ENCODE measurements around the gene ACYP2.

The ACYP2 gene

DNA sequence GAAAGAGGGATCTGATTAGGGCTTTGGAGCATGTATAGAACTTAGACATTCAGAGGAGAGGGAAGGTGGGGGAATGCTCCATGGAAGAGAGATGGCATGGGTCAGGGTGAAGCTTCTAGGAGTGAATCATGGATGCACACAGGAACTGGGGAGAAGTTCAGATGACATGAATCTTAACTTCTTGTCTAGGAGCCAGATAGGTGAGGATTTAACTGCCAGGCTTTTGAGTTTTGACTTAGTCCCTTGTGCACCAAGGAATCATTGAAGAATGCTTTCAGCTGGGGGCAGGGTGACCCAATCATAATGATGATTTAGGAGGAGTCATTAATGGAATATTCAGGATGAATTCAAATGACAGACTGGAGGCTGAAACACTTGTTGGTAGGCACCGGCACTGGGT, 48.7 kb downstream of the ACYP2 start:
- DNase-seq = no peak

DNA sequence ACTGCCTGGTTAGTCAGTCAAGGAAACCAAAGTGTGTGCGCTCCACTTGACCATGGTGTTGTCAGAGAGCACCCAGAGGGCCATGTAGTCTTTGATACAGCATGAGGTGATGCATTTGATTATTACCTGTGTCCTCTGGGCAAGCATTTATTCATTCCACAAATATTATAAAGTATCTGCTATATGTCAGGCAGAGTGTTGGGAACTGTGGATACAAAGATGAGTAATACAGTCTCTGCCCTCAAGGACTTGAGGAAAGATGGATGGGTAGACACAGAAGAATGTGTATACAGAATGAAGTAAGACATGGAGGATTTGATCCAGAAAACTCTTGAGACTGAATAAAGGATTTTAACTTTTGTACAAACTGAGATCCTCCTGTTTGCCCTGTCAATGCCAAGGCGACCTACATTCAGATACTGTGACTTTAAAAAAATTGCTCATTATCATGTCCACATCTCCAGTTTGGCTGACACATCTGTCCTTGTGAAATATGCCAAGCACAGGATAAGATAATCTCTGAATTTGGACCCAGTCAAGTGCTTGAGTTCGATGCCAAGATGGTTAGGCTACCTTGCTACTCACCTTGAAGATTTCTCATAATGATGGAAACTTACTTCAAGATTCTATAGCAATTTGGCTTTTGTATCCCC, 50.8 kb downstream of the ACYP2 start:
- no peak for DNase-seq

DNA sequence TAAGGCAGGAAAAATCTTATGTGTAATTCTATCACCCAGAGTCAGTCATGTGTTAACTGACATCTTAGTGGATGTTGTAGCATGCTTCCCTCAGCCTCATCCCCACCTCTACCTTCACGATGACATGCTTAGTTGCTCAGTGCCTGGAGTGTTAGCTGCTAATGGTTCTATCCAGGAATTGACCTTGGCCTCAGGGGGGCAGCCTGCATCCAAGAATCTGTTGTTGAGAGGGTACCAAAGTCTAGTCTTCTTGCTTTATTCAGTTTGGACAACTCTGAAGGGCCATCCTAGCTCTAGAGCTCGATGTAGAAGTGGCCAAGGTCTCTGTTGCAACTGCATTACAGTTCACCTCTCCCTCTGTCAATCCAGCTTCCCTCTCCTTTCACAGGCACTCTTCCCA, 61.2 kb downstream of the ACYP2 start:
- no peak for DNase-seq

DNA sequence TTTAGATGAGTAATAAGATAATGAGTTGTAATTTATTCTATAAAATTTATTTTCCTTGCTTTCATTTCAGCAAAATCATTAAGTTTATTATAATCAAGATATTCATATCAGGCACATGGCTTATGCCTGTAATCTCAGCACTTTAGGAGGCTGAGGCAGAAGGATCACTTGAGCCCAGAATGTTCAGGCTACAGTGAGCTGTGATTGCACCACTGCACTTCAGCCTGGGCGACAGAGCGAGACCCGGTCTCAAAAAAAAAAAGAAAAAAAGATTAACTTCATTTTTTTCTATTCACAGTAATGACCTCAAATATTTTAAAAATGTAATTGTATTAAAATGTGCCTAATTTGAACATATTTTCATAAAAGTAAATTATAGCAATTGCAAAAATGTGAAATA, 67.9 kb downstream of the ACYP2 start:
- DNase-seq = no peak

DNA sequence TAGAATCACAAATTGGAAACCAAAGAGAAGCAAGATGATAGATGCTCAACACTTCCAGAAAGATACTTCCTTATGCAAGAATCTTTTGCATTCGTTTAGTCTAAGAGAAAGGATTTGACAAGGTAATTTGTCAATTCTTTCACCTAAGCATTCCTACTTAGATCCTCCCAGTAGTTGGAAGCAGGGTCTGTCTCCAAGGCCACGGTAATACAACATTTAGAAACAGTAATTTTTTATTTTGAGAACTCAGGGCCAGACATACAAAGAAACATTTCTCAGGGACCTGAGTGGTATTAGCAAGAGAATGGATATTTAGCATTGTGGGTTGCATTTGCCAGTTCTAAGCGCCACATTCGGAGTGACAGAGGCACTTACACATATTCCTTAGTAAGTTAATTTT, 68.6 kb downstream of the ACYP2 start:
- DNase-seq = no peak

DNA sequence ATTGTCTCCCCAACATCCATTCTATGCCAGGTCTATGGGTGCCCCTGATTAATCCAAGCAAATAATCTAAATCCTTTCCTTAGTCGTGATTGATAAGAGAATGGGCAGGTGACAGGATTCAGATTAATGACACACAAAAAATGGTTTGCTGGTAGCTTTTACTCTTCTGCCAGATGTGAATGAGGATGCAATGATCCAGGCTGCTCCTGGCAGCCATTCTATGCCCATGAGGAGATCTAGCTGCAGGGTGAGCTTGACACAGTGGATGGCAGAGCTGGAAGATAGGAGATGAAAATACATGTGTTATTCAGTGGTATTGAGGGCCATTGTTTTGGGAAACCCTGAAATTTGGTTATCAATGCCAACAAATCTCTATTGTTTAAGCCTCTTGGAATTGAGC, 69.7 kb downstream of the ACYP2 start:
- DNase-seq = no peak

DNA sequence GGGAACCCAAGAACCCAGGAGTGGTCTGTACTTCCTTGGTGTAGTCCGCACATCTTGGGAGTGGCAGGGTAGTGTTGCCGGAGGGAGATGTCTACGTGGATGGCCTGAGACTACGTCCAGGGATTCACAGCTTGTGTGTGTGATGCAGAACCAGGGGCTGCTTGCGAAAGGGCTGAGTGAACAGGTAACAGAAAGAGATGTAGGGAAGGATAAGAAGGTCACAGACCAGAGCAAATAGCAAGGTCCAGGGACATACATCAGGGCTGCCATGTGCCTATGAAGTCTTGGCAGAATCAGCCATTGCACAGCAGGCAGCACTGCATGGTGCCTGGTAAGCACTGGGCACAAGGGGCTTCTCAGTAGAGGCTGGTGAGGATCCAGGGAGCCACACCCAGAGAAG, 71.9 kb downstream of the ACYP2 start:
- no peak for DNase-seq

DNA sequence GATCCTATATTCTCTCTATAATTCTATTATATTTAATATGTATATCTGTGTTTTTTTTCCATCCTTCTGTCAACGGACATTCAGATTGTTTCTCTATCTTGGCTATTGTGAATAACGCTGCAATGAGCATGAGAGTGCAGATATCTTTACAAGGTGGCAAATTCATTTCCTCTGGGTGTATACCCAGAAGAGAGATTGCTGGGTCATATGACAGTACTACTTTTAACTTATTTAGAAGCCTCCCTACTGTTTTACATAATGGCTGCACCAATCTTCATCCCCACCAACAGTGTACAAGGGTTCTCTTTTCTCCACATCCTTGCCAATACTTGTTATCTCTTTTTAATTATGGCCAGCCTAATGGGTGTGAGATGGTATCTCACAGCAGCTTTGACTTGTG, 74.1 kb downstream of the ACYP2 start:
- DNase-seq = no peak

DNA sequence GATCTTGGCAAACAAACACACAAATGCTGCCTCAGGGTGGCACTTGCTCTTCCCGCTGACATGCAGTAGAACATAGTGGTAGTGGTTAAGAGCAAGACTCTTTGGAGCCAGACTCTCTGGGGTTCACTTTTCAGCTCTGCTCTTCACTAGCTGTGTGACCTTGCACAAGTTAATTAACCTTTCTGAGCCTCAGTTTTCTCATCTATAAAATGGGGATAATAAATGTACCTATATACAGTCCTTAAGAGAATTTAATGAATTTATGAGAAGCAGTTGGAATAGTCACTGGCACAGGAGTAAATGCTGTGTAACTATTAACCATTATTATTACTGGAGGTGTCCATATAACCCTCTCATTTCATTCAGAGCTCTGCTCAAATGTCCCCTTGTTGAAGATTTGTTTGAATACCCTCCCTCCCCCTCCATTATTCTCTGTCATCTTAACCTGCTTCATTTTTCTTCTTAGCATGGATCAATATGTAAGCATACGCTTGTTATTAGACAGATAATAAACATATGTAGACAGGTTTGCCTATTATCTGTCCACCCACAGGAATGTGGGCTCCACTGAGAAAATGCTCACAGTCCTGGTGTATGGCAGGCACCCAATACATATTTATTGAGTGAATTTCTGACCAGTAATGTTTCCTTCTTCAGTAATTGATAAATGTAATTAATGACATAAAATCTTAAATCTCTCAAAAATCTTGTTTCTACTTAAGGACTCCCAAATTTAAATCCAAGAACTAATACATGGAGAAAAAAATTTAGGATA, 76.1 kb downstream of the ACYP2 start:
- no peak for DNase-seq

DNA sequence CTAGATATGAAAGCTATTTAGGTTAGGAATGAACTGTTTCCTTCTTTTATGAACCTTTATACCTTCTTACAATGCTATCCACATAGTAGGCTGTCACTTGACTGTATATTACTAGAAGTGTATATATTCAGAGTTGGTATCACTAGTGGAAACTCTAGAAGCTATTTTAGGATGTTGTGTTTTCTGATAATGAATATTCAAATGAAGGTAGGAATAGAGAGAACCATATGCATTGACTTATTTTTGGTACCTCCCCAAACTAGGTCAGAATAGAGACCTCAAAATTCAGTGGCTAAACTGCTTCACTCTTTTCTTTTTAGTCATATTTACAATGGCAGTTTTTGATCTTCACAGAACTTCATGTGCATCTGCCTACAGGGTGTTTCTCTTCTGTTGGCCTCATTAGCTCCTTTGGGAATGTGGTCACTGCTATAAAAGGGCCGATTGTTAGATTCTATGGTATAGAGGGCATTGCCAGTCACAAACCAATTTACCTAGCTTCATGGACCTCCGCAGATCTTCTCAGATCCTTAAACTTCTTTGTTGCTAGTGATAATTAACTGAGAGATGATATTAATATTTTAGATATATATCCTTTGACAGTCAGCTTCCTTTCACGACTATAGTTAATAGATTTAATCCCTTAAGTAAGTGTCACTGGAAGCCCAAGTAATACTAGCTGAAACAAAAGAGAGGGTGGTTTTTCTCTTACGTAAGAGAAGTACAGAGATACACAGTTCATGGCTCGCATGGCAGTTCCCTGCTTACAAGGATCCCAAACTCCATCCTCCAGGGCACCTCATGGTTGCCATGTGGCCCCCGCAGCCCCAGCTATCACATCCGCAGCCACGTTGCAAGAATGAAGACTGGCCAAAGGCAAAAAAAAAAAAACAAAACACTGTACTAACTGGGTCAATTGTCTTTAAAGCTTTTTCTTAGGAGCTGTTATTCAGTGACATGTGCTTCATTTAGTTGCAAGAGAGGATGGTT, 79.6 kb downstream of the ACYP2 start:
- no peak for DNase-seq

DNA sequence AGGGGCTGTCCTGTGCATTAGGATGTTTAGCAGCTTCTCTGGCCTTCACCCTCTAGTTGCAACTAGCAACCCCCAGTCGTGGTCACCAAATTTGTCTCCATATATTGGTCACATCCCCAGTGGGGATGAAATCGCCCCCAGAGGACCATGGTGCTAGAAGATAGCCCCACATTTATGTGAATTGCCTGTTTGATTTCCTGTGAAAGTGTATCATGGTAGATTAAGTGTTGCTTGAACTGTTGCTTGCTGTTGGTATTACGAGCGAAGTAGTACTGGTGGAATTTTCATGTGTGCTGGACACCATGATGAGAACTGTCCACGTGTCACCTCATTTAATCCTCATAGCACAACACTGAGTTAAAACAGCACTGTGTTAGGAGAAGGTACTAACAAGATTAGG, 81.2 kb downstream of the ACYP2 start:
- DNase-seq = no peak

DNA sequence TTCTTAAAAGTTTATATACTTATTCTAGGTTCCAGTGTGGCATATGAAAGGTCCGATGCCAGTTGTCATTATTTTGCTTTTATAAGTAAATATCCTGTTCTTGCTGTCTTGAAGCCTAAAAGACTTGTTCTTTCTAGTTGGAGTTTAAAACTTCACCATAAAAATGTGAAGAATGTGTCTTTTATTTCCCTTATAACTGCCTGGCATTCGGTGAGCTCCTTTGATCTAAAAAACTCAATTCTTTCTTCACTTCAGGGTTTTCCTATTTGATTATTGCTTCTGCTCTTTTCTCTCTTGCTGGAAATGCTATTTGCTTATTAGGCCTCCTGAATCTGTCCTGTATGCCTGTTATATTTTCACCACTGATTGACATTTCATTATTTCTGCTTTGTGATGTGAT, 89.1 kb downstream of the ACYP2 start:
- no peak for DNase-seq

DNA sequence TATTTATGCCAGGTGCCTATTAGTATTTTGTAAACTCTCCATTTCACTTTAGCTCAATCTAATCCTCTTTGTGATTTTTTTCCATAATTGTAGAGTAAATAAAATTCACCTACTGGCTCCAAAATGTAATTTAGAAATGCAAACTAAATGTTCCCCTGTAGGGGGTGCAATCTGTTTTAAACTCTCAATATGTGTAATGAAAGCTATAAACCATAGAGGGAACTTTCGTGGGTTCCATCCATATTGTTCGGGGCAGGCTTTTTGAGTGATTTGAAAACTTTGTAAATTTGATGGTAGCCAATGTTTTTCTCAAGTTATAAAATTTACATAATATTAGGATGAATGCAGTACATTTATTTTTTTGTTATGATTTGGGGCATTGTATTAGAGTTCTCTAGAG, 91.2 kb downstream of the ACYP2 start:
- DNase-seq = no peak

DNA sequence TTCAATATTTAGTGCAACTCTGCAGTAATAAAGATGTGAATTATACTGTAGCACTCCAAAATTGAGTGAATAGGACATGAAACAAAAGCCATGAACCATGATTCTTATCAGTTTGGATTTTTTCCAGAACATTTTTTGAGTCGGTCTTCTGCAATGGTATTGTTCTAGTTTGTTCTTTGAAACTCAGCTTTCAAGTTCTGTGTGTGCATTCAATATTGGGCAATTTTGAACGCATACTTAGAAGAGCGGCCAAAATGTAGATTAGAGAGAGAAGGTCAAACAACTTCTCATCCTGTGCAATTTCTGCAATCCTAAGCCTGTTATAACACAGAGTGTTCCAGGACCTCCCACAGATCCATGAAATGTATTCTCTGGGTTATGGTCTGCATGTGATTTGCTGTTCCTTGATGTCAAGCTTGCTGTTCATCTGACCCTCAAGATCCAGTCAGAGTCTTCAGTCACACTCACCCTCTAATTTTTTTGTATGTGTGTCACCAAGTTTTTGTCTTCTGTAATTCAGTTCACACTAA, 92.3 kb downstream of the ACYP2 start:
- no peak for DNase-seq

DNA sequence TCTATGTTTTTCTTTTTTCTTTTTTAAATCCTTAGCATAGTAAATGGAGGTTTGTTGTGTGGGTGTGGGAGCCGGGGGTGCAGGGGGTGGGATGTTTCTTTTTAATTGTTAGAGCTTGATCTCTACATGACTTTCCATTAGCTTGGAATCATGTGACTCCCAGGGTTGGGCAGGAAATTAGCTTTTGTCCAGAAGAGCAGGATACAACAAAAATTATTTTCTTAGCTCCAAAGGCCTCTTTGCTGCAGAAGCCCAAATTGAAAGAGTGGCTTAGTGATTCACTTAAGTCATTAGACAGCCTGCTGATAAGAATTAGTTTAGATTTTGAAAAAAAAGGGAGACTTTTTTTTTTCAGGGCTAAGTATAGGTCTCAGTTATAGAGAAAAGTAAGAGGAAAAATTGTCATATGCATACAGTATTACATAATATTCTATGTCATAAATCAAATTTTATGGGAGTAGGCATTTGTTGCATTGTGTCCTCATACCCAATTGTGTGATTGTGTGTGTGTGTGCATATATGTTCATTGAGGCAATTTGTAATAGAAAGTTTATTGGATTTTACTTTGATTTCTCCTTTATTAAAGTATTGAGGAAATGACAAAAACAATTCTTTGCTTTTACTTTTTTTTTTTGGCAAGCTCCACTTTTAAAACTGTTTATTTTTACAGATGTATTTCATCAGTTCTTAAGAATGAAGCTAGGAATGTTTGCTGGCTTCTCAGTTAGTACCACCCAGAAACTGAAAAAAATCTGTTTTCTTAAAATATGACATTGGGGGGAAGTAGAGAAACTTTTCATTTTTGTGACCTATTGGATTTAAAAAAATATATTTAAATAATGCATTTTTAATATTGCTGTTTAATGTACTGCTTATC, 93.2 kb downstream of the ACYP2 start:
- no peak for DNase-seq

DNA sequence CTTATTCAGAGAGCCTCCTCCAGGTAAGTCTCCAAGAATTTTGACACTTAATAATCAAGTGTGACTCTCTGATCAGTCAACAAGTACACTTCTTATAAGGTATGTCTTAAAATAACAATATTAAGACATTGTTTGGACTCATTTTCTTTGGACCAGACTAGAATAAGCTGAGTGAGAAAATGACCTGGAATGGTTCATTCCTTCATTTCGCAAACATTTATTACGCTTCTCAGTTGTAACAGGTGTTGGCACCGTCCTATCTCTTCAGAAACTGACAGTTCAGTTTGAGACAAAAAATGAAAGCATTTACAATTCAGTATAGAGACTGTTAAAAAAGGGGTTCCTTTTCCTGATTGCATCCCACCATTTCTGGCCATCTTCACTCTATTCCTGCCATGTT, 94.0 kb downstream of the ACYP2 start:
- no peak for DNase-seq

DNA sequence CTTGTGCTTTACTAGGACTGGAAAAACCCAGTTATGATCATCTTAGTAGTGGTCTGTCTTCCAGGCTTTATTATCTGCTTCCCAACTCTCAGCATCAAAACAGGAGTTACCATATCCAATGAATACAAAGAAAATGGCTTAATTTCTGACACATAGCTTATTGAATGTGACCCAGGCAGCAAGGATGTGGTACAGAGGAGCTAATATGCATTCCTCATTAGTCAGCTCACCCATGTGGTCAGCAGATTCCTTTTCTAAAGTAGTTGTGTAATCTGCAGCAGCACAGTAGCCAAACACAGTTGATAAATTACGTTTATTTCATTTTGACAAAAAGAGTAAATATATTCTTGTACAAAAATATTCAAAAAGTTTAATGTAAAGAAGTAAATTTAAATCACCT, 97.0 kb downstream of the ACYP2 start:
- DNase-seq = no peak

DNA sequence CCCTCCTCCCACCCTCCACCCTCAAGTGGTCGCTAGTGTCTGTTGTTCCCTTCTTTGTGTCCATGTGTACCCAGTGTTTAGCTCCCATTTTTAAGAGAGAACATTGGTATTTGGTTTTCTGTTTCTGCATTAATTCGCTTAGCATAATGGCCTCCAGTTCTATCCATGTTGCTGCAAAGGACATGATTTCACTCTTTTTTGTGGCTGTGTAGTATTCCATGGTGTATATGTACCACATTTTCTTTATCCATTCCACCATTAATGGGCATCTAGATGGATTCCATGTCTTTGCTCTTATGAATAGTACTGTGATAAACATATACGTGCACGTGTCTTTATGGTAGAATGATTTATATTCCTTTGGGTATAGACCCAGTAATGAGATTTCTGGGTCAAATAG, 97.7 kb downstream of the ACYP2 start:
- no peak for DNase-seq

DNA sequence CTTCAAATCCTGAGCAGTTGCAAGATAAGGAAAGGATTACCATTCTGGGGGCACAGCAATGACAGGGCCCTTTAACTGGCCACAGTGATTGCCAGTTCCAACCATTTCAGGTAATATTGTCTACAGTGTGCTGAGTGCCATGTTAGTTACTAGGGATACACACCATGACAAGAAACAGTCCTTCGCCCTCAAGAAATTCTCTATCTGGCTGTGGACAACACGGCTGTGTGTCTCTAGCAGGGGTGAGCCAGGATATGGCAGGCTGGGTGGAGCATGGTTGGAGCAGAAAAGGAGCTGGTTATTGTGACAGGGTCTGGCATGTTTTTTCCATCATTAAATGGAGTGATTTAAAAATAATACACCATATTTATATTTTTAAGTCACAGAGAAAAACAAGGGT, 109.6 kb downstream of the ACYP2 start:
- no peak for DNase-seq

DNA sequence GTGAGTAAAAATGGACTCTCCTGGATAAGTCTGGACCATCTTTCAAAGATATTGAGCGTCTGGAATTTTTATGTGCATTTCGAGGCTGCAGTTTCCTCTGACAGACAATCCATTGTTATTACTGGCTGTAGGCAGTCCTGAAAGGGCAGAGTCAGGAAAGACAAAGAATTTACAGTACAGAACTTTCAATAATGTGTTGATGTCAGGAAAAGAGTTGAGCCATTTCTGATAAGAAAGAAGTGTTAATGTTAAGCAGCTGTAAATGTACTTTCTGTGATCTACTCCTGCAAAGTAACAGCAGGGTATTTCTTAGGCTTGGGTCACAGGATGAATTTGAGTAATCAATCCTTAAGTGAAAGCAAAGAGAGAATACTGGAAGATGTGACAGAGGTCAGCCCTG, 110.8 kb downstream of the ACYP2 start:
- no peak for DNase-seq

DNA sequence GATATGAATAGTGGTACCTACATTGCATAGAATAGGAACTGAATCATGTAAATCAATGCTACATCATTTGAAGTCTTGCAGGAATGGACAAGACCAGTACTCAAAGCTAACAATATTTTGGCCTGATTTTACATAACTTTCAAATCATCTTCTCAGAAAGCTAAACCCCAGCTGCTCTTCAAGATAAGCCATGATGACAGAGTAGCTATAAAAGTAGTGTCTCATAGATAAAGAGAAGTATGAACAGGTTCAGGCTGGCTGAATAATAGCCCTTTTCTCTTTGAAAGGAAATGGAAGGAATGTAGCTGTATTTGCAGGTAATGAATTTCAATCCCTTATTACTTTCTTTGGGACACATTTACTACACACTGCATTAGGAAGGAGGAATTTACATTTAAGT, 112.4 kb downstream of the ACYP2 start:
- no peak for DNase-seq

DNA sequence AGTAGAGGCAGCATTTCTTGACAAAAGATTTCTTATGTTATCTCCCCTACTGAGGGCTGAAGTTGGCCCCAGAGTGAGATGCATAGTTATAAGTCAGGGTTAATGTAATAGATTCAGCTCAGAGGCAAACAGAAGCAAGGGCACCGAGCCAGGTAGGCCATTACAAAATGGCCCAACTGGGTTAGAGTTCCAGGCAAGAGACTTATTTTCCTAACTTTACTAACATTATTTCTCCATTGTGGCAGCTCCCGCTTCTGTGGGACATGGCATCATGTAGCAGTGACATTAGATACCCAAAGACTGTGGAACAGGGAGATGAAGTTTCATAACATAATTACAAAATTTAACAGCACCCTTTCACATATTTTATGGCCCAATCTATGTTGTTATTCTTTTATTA, 113.5 kb downstream of the ACYP2 start:
- DNase-seq = no peak

Measured in NCI-H446 treated with DMSO at 0.1 percent for 48 hours (cell line).